ENCODE data around the gene FBLN5. TPM values are rescaled to one million over a fixed set of nuclear protein-coding genes. Genes with fewer than 3 reads are reported as not detected.

The FBLN5 gene
- polyA plus RNA-seq, 1 experiment: 116 TPM

DNA sequence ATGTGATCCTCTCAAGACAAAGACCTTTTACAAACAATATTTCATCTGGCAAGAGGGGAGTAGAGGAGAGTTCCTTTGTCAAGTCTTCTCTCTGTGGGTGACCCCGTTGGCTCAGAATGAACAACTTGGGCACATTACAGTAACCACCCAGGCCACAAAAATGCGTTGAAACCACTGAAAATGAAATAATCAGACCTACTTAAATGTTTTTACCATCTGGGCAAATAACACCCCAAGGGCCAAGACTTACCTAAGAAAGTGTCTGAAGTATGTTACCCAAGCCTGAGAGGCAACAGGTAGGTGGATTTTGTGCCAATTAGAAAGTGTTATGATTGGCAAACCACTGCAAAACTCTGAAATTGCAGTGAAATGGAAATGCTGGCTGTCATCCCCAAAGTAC lies 81.4 kb downstream of the FBLN5 start:
- Histone ChIP-seq H3K4me3 (ENCODE audit: low read depth, low read length) (no peak overlapping the region), H3K27me3 (ENCODE audit: control insufficient read depth, insufficient read depth, low read length) (no peaks in the 10 kb centered on the region), H3K9me3 (ENCODE audit: control insufficient read depth, insufficient read depth, low read length) (peaks cover 5% of the 10 kb centered on the region; the same call in 1 of the 2 replicates), H3K27ac (ENCODE audit: low read depth, low read length) (no peak overlapping the region)
- POLR2A ChIA-PET: no interaction called here
- no peak for DNase-seq (ENCODE audit: low read depth, low spot score)
- CTCF ChIA-PET: no interaction called here
- TF ChIP-seq, protein P1, sequence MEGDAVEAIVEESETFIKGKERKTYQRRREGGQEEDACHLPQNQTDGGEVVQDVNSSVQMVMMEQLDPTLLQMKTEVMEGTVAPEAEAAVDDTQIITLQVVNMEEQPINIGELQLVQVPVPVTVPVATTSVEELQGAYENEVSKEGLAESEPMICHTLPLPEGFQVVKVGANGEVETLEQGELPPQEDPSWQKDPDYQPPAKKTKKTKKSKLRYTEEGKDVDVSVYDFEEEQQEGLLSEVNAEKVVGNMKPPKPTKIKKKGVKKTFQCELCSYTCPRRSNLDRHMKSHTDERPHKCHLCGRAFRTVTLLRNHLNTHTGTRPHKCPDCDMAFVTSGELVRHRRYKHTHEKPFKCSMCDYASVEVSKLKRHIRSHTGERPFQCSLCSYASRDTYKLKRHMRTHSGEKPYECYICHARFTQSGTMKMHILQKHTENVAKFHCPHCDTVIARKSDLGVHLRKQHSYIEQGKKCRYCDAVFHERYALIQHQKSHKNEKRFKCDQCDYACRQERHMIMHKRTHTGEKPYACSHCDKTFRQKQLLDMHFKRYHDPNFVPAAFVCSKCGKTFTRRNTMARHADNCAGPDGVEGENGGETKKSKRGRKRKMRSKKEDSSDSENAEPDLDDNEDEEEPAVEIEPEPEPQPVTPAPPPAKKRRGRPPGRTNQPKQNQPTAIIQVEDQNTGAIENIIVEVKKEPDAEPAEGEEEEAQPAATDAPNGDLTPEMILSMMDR (IDR thresholded peaks at IDR 0.05; ENCODE audit: low read depth, low read length): no peak

DNA sequence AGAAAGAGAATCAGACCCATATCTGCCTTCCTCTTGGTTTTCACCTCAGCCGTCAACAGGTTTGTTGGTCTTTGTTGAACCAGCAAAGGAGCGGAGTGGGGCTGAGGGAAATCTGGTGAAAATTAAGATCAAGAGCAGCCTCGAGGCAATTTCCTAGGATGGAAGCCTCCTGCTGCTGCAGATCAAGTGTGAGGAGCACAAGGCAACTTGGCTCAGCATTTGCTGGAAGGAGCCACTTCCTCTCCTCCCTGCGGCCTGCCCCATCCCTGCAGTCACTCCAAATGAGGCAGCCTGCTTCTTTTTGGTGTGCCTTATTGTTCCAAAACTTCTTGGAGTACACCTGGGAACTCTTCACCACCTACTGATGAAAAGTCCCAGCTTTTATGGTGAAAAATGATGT lies 85.1 kb downstream of the FBLN5 start:
- TF ChIP-seq, protein P1 (IDR thresholded peaks at IDR 0.05; ENCODE audit: low read depth, low read length): no peak

GRCh38 chr14:91861091-91861490 lies 86.4 kb downstream of the FBLN5 start:
- ChIA-PET CTCF (no interaction called here), POLR2A (no interaction called here)
- Histone ChIP-seq H3K9me3 (ENCODE audit: control insufficient read depth, insufficient read depth, low read length) (no peaks in the 10 kb centered on the region), H3K27me3 (ENCODE audit: control insufficient read depth, insufficient read depth, low read length) (peaks cover 3% of the 10 kb centered on the region), H3K4me3 (ENCODE audit: low read depth, low read length) (no peak overlapping the region), H3K27ac (ENCODE audit: low read depth, low read length) (no peak overlapping the region)
- DNase-seq (ENCODE audit: low read depth, low spot score): no peak
- TF ChIP-seq, protein P1 (IDR thresholded peaks at IDR 0.05; ENCODE audit: low read depth, low read length): no peak

More for the DNA sequence above, 85.1 kb downstream of the FBLN5 start:
- CTCF ChIA-PET: no interaction called here
- H3K27me3 ChIP-seq (ENCODE audit: control insufficient read depth, insufficient read depth, low read length): peaks cover 3% of the 10 kb centered on the region
- POLR2A ChIA-PET: no interaction called here
- no peak for DNase-seq (ENCODE audit: low read depth, low spot score)
- H3K9me3 ChIP-seq (ENCODE audit: control insufficient read depth, insufficient read depth, low read length): no peaks in the 10 kb centered on the region
- no peak overlapping the region for H3K27ac ChIP-seq (ENCODE audit: low read depth, low read length)
- no peak overlapping the region for H3K4me3 ChIP-seq (ENCODE audit: low read depth, low read length)

DNA sequence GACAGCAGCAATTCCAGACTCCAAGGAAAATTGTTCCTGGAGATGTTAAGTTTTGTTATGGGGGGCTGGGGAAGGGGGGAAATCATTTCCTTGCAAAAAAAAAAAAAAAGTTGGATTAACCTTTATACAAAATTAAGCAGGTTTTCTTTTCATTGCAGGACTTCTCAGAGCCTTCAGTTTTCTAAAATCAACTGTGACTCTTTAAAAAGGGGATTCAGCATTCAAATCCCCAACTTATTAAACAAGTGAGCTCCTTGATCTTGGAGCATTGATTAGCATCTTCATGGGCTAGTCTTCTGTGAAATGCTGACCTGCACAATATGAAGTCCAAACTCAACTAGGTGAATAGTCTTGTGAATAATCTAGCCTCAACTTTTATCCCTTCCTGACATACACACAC lies 87.3 kb downstream of the FBLN5 start:
- ChIA-PET CTCF (no interaction called here), POLR2A (no interaction called here)
- Histone ChIP-seq H3K9me3 (ENCODE audit: control insufficient read depth, insufficient read depth, low read length) (no peaks in the 10 kb centered on the region), H3K27me3 (ENCODE audit: control insufficient read depth, insufficient read depth, low read length) (peaks cover 5% of the 10 kb centered on the region), H3K4me3 (ENCODE audit: low read depth, low read length) (no peak overlapping the region), H3K27ac (ENCODE audit: low read depth, low read length) (no peak overlapping the region)
- TF ChIP-seq, protein P1 (IDR thresholded peaks at IDR 0.05; ENCODE audit: low read depth, low read length): no peak
- no peak for DNase-seq (ENCODE audit: low read depth, low spot score)

- CTCF ChIA-PET: interaction anchor here (0.6 to 0.8 kb wide), 2 partner anchors 9 to 209 kb away, joined by 3 read pairs; no protein-coding TSS in a partner anchor
- no peaks in the 10 kb centered on the region for H3K9me3 ChIP-seq (ENCODE audit: control insufficient read depth, insufficient read depth, low read length)
- TF ChIP-seq, protein P1 (IDR thresholded peaks at IDR 0.05; ENCODE audit: low read depth, low read length): no peak
- H3K27ac ChIP-seq (ENCODE audit: low read depth, low read length): no peak overlapping the region
- no peak overlapping the region for H3K4me3 ChIP-seq (ENCODE audit: low read depth, low read length)
- POLR2A ChIA-PET: interaction anchor here (1.3 kb wide), 1 partner anchor 182 kb away, joined by 3 read pairs; no protein-coding TSS in a partner anchor
- peaks cover 5% of the 10 kb centered on the region for H3K27me3 ChIP-seq (ENCODE audit: control insufficient read depth, insufficient read depth, low read length)
- no peak for DNase-seq (ENCODE audit: low read depth, low spot score)
Observed at GRCh38 chr14:91858536-91859275, 88.8 kb downstream of the FBLN5 start.

All from AG04450 (cell line).